ENCODE data around the gene OGDH.

- TF ChIP-seq GATA3 (IDR thresholded peaks at IDR 0.05; ENCODE audit: low read depth, low read length) = no peak
- no peak for TF ChIP-seq GATA2 (IDR thresholded peaks at IDR 0.05; ENCODE audit: low read depth, low read length)
Observed at GRCh38 chr7:44671069-44671468, 64.6 kb downstream of the OGDH start.
